Measurements from ENCODE around the gene MLLT10.

Gene MLLT10

GRCh38 chr10:21533467-21534279 lies at the start of gene MLLT10:
TSS of gene MLLT10 (plus strand) at chr10:21534232. CDS start at chr10:21534645, 413 bp downstream.
- DNase-seq (ENCODE audit: low spot score) = peak; percentile 91

DNA sequence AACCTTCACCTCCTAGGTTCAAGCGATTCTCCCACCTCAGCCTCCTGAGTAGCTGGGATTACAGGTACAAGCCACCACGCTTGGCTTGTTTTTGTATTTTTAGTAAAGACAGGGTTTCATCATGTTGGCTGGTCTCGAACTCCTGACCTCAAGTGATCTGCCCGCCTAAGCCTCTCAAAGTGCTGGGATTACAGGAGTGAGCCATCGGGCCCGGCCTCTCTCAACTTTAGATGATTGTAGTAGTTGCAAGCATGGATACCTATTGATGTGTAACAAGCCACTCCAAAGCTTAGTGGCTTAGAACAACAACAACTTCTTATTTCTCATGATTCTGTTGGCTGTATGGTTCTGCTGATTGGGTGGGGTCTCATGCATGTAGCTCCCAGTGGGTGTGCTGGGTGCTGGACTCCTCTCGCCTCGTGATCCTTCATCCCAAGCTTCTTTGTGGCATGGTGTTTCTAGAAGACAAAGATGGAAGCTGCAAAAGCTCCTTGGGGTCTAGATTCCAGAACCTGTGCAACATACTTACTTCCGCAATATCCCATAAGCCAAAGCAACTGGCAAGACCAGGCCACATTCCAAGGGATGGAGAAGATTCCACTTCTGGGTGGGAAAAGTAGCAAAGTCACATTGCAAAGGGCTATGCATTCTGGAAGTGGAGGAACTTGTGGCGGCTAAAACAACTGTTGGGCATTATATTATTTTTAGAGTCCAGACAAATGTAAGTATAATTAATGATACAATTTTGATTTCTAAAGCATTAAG lies 46.4 kb upstream of the MLLT10 start:
- DNase-seq (ENCODE audit: low spot score) = no peak

GRCh38 chr10:21488246-21488956 lies 45.6 kb upstream of the MLLT10 start:
- DNase-seq (ENCODE audit: low spot score) = no peak

- DNase-seq (ENCODE audit: low spot score) = no peak
These were observed 45.0 kb upstream of the MLLT10 start for GRCh38 chr10:21488957-21489446.

DNA sequence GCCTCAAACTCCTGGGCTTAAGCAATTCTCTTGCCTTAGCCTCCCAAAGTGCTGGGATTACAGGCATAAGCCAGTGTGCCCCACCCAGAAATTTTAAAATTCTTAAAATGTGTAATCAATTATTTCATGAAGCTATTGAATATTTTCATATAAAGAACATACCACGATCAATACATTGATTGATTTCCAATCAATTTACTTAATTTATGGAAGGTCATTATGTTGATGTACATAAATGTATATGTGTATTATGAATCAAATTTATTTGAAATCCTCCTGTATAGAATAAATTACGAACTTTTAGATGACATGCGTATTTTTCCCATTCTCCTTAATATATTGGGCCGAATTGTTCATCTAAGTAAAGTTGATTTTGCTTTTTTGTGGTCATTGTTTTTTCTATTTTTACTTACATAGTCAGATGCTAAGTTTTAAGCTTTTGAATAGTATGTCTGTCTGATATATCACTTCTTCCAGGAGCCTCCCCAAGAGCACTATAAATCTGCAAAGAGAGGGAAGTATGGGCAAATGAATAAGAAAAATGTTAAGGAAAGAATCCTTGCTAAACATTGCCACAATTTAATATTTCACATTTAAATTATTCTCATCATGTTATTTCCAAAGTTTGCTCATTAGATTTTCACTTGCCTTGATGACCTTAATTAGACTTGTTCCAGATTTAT lies 43.9 kb upstream of the MLLT10 start:
- no peak for DNase-seq (ENCODE audit: low spot score)

DNA sequence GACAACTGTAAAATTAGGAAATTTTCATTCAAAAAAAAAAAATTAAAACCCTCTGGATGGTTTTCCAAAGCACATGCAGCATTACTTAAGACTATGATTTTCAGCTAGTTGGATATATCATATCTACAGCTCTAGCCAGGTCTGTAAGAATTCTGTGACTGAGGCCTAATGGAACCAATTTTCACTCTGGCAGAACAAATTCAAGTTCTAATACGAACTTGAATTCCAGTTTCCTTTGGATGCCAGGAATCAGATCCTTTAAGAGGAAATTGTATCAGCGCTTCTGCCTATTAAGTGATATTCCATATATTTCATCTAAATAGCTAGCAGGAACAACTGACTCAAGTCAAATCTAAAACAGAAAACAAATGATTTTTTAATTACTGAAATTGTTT lies 43.3 kb upstream of the MLLT10 start:
- DNase-seq (ENCODE audit: low spot score) = no peak

- no peak for DNase-seq (ENCODE audit: low spot score)
These were observed 41.6 kb upstream of the MLLT10 start for GRCh38 chr10:21492421-21492820.

DNA sequence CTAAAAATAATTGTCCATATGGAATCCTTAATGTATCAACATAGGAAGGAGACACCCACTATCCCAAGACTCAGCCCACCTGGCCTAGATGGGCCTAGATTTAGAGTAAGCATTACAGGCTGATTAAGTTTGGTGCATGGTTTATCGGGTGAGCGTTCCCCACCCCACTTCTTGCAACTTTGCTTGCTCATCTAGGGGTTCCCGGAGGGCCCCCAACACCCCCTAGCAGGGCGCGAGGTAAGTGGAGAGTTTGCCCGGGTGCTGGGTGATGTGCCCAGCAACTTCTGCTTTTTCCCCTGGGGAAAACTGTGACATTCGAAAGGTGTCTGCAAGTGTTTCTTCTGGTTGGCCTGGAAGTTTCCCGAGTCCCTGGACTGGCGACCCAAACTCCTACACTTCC lies 40.2 kb upstream of the MLLT10 start:
- no peak for DNase-seq (ENCODE audit: low spot score)

GRCh38 chr10:21494191-21495001 lies 39.6 kb upstream of the MLLT10 start:
- DNase-seq (ENCODE audit: low spot score) = no peak

GRCh38 chr10:21495002-21495751 lies 38.9 kb upstream of the MLLT10 start:
- peak; percentile 39 for DNase-seq (ENCODE audit: low spot score)

DNA sequence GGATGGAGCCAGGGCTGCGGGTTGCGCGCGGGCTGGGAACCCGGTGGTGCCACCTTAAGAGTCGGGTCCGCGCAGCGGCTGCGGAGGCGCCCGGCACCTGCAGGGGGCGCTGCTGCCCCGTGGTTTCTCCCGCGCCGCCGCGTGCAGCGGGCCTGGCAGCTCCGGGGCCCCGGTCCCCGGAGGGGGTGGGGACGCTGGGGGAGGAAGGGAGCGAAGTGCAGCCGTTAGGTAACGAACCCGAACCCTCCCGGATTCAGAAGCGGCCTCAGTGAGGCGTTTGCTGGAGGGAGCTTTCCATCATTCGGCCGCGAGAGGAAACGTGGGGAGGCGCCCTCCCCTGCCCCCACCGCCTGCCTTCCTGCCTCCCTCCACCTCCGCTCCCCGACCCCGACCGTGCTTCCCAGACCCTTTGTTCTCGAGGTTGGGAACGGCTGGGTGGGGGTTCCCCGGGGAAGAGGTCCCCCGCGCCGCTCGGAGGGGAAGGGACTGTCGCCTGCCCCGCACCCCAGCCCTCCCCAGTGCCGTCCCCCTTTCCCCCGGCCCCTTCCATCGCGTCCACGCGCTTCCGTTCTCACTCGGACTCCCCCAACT lies 38.2 kb upstream of the MLLT10 start:
- DNase-seq (ENCODE audit: low spot score) = peak; percentile 75

- no peak for DNase-seq (ENCODE audit: low spot score)
These were observed 37.5 kb upstream of the MLLT10 start for GRCh38 chr10:21496343-21497176.

GRCh38 chr10:21497177-21497807 lies 36.7 kb upstream of the MLLT10 start:
- peak; percentile 87 for DNase-seq (ENCODE audit: low spot score)

DNA sequence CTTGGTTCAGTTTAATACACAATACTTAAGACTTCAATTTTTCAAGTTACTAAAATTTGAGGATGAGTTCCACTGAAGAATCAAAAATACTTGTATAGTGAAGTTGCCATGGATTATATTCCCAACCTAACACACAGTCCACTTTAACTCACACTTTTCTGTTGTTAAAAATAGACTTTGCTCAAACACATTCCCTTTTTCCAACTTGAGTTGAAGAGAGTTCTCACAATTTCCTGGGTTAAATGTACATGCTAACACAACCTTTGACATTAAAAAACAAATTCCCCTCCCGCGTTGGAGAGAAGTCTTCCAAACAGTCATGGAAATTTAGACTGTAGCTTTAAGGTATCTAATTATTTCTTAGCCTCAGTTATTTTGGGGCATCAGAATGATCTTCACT lies 35.7 kb upstream of the MLLT10 start:
- DNase-seq (ENCODE audit: low spot score) = no peak

DNA sequence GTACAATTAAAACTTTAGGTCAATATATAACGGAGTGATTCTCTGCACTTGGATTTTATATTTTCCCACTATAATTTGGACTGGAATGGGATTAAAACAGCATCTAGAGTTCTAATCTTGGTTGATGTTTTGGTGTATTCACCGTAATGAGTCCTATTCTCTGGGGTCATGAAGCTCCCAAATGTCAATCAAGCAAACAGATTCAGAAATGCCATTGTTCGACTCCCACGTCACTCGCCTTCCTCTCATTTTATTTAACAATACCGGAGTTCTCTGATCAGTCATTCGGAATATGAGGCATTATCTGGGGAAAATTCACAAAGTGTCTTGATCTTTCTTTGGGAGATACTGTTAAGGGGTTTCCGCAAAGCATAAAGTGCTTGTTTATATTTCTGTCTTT lies 35.0 kb upstream of the MLLT10 start:
- no peak for DNase-seq (ENCODE audit: low spot score)

GRCh38 chr10:21499701-21500577 lies 34.1 kb upstream of the MLLT10 start:
- no peak for DNase-seq (ENCODE audit: low spot score)

DNA sequence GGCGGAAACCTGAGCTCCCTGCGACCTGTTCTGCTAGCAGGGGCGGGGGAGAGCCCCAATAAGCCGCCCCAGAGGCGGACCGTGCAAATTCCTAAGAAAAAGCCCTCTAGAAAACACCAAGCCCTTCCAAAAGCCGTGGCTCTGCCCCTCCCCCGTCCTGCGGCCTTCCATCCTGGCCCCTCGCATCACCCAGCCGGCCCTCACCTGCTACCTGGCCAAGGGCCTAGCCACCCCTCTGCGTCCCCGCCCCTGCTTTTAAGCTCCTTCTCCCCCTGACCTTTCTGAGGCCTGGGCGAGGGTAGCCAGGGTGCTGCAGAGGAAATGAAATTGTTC lies 33.5 kb upstream of the MLLT10 start:
- no peak for DNase-seq (ENCODE audit: low spot score)

- no peak for DNase-seq (ENCODE audit: low spot score)
These were observed 32.9 kb upstream of the MLLT10 start for GRCh38 chr10:21501091-21501490.
